HG03342 (cell line): ENCODE results near the gene MRPL42.
"Not testable (repeated sequence)": the region's sequence is repeated elsewhere in the genome, so short reads cannot be mapped to it uniquely, and the experiment has no call there.

Source experiments
- ATAC-seq: cut with Tn5 transposase; IDR thresholded peaks from one replicate; pipeline ENCODE4 v1.9.1; 2021; ENCODE audit warnings: mild to moderate bottlenecking, moderate library complexity; ENCODE audit not compliant: unreplicated experiment

MRPL42 gene

DNA sequence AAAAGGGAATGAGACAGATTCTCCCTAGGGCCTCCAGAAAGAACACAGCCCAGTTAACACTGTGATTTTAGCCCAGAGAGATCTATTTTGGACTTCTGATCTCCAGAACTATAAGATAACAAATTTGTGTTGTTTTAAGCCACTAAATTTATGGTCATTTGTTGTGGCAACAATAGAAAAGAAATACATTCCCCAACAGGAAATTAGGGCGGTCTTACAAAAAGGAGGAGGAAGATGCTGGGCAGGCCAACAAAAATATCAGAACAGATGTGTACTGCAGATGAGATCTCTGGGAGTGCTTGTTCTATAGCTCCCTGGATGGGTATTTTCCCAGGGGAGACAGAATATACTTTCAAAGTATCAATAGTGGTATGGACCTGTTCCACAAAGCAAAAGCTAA is 73.2 kb downstream of the MRPL42 start:
- no peak for ATAC-seq

DNA sequence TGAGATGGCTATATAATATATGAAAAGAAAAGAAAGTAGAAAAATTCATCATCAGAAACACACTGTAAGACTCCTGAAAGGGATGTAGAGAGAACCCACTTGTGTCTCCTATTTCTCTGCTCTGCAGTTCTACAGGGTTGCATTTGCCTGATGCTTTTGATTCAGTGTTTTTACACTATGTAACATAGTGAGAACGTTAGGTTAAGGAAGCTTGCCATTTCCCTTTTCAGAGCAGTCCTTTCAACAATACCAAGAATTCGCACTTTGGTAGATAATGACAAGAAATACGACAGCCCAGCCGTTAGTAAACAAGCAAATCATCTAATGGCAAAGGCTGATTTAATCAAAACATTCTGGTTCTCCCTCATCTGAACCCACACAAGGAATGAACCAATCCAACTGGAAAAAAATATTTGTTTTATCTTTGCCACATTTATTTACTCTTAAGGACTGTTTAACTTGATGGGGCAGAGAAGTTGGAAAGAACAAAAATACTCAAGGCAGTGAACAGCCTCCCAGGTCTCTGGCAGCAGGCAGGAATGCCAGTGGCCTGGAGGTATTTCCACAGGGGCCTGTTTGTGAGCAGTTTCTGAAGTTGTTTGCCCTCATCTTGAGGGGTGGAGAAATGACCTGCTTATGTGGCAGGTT is 74.4 kb downstream of the MRPL42 start:
- ATAC-seq, result no peak

DNA sequence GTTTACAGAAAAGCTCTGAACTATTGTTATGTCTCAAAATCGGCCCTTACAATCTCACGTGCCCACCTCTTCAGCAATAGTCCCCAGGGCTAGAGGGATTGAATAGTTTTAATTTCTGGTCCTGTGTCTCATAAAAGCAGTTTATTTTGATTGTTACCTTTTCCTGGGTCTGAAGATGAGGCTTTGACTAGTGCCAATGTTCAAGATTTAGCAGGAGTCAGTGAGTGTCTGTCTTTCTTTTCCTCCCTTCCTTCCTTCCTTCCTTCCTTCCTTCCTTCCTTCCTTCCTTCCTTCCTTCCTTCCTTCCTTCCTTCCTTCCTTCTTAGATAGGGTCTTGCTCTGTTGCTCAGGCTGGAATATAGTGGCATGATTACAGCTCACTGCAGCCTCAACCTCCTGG is 80.5 kb downstream of the MRPL42 start:
- ATAC-seq, result no peak

DNA sequence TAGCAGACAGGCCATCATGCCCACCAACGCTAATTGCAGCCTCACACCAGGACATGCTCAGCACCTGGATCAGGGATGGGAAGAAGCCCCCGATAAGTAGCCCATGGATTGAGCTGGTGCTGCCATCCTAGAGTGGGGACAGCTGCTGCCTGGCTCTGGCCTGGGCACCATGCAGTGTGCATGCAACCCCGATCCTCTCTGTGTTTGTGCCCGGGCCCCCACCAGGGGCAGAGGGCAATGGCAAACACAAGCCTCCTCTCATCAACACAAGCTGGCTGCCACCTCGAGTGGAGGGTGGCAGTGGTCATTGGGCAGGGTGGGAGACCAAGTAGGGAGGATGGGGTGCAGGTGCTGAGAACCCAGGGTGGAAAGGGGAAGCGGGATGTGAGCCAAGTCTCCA is 81.9 kb downstream of the MRPL42 start:
- no peak for ATAC-seq

DNA sequence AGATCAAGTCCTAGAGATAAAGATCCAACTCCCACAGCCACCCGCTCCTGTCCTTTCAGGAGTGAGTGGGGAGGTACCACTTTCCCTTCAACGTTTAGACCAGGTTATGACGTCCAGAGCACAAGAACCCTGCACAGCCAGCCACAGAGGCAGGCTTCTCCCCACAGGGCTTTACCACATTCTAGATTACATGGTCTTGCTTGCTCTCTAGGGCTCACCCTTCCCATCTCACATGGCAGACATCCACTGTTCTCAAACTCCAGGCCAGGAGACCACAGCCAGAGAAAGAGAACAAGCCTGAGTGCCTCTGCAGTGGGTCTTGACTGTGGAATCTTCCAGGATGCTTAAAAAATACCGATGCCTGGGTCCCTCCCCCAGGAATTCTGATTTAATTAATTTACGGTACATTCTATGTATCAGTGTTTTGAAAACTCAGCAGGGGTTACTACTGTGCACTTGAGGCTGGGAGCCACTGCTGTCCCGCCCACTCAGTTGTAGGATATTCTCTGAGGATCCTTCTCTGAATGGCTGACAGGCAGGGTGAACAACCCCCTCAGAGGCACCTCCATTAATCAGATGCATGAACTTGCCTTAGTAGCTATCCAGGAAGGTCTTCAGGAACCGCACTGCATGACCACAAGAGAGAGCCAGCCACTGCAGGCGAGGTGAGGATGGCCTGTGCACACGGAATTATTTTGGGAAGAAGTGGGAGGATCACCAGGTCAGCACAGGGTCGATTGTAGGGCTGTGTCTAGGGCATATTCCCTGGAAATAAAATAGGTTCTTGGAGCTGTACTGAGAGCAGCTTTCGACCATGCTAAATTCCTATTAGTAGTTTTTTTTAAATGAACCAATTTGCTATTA is 83.7 kb downstream of the MRPL42 start:
- no peak for ATAC-seq

DNA sequence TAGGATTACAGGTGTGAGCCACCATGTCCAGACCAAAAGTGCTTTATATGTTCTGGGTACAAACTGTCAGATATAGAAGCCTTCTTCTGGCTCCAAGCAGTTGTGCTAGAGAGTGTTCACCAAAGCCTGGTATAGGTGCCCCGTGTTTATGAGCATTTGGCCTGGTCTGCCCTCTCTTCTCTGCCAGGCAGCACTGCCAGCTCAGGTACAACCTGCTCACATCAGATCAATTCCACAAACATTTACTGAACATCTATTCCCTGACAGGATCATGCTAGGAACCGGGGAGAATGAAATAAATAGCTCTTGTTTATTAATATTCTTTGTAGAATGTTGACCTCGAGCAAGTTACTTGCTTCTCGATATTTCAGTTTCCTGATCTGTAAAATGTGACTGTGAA is 85.1 kb downstream of the MRPL42 start:
- ATAC-seq, result no peak

DNA sequence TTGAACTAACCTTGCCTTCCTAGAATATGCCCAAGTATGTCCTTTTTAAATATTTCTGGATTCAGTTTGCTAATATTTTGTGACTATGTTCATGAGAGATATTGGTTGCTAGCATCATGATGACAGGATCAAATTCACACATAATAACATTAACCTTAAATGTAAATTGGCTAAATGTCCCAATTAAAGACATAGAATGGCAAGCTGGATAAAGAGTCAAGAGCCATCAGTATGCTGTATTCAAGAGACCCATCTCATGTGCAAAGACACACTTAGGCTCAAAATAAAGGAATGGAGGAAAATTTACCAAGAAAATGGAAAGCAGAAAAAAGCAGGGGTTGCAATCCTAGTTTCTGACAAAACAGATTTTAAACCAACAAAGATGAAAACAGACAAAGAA is 90.6 kb downstream of the MRPL42 start:
- ATAC-seq, result not testable (repeated sequence)

DNA sequence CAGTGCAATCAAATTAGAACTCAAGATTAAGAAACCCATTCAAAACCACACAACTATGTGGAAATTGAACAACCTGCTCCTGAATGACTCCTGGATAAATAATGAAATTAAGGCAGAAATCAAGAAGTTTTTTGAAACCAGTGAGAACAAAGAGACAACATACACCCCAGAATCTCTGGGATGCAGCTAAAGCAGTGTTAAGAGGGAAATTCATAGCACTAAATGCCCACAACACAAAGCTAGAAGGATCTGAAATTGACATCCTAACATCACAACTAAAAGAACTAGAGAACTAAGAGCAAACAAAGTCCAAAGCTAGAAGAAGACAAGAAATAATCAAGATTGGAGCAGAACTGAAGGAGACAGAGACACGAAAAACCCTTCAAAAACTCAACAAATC is 91.4 kb downstream of the MRPL42 start:
- ATAC-seq, result not testable (repeated sequence)

DNA sequence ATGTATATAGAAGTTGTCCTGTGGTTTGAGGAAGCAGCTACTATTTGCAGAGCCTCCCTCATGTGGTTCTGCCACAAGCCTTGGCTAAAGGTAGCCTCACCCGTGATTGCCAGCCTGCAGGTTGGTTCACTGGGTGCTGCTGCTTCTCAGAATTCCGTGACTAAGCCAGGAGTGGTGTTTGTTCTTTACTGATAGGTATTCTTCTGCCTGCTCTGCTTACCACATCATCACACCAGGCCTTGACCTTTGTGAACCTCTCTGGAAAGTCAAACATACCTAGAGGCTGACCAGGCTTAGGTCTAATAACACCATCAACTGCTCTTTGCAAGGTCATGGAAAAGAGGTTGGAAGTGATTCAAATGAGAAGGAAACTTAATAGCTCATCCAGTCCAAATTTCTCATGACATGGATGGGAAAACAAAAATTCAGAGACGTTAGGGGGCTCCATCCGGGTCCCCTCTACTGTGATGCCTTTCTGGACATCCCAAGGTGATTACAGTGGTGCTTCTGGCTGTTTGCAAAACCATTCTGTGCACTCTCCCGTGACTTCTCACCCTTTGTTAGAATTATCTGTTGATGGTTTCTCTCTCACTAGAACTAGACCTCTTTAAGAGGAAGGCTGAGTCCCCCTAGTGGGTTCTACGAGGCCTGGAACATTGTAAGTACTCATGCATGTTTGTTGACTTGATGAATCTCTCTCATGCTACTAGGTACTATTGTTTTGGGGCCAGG is 96.7 kb downstream of the MRPL42 start:
- ATAC-seq, result no peak

DNA sequence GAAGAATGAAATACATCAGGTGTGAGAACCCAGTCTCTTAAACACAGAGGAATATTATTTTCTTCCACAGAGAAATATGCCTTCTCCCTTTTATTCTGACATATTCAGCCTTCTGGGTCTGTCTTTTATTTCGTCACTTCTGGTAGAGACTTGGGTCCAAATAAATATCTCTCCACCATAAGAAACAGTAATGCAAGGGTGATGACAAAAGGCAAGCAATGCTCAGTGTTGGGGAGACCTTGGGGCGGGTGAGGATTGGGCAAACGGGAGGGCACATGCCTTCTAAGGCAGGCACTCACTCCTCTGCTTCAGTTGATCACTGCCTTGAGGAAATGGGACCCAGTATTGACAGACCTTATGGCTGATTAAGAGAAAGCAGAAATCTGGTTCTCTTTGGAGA is 98.4 kb downstream of the MRPL42 start:
- no peak for ATAC-seq
